RPMI7951 (cell line): ENCODE measurements around the gene MTMR4. TPM values are rescaled to one million over a fixed set of nuclear protein-coding genes. Genes with fewer than 3 reads are reported as not detected.
"Not testable (repeated sequence)": the region's sequence is repeated elsewhere in the genome, so short reads cannot be mapped to it uniquely, and the experiment has no call there.

ENCODE experiments used
- DNase-seq: peaks from one replicate; pipeline ENCODE4 v3.0.0-alpha.2; 2012; ENCODE audit warnings: low read depth
- total RNA-seq: library from RNA; depleted of rRNA; stranded (reverse); fragments of >200 nt; shearing (Covaris generic); gene quantifications from 2 replicates; pipeline ENCODE4 v1.2.3, GENCODE V29; 2014; rRNA removed

The MTMR4 gene
- total RNA-seq, 1 experiment from 2014 or later = 32.8 TPM

DNA sequence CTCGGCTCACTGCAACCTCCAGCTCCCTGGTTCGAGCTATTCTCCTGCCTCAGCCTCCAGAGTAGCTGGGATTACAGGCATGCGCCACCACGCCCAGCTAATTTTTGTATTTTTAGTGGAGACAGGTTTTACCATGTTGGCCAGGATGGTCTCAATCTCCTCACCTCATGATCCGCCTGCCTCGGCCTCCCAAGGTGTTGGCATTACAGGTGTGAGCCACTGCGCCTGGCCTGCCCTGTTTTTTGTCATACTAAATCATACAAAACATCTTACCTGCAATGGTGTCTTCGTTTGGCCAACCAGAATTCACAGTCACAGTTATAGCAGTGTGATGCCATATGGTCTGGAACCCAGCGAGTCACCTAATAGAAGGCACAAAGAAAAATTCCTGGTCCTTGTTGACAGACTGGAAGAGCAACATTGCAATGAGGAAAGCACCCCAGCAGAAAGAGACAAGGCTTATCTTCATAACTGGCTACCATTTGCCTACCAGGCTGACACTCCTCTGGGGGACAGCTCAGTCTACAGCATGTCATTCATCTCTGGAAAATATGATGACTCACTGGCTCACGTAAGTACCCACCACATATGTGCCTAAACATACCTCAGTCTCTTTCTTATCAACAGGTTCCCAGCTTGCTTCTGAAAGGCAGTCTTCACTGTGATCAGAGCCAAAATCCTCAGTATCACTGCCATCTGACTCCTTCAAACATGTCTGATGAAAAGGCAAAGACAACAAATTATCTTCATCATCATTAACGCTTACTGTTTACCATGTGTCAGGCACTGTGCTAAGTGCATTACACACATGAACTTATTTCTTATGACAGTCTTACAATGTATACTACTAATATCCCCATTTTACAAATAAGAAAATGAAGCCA, 22.0 kb downstream of the MTMR4 start:
- DNase-seq = no peak

DNA sequence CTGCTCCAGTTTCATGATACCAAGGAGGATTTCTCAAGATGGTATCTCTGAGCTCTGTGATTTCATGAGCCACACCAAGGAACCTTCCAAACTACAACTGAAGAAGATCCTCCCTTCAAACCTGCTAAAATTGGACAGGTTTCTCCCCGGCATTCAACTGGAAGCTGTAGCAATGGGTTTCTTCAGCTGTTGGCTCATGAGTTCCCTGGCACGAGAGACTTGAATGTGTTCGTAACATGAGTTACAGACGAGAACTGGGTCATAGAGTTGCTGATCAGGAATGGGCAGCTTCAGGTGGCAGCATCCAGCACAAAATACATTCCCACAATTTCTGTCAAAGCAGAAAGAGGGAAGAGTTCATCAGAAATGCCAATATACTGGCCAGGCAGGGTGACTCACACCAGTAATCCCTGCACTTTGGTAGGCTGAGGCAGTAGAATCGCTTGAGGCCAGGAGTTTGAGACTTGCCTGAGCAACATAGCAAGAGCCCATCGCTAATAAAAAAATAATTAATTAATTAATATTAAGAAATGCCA, 22.9 kb downstream of the MTMR4 start:
- DNase-seq = no peak

DNA sequence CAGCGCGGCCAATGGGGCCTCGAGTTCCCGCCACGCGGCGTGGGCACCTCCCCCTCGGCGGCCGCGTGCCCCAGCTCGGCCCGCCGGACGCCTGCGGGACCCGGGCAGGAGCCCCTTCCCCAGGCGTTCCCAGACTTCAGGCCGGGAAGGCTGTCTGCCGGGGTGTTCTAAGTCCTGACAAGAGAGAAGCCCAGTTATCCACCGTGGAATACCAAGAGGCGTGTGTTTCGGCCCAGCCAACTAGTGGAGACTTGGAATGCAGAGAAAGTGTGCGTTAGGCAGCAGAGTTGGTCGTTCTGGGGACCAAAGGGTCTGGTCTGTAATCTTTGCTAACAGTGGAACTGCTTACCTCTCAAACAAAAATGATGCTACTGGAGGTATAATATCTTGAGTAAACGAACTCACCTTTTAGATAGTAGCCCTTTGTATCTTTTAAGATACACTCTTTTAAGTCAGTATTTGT, 26.0 kb downstream of the MTMR4 start:
- no peak for DNase-seq

DNA sequence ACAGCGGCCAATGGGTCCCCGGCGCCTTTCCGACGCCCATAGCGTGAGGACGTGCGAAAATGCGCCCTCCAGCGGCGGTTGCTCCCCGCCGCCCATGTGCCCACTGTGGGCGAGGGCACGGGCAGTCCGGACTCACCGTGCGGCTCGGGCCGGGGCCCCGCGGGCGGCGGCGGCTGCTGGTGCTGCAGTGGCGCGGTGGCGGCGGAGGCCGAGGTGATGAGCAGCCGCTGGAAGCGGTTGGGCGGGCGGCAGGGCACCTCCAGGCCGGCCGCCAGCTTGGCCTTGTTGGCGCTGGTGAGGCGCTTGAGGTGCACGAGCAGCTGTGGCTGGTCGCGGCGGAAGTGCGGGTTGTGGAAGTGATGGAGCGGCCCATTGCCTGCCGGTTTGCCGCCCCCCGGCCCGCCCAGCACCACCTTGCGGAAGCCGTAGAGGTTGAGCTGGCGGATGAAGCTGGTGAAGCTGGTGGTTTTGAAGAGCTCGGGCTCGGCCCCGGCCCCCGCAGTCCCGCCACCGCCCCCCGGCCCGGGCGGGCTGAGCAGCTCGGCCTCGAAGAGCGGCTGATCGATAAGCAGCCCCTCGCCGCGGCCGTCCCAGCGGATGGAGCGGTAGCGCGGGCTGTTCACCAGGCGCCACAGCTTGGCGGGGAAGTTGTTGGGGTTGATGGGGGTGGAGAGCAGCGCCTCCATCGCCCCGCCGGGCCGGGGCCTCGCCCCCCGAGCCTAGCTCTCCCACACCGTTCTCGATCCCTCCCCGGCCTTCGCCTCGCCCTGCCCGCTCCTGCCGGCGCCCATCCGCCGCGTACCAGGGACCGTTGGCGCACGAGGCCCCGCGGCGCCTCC, 26.6 kb downstream of the MTMR4 start, which contains the start of gene HSF5:
TSS of gene HSF5 (minus strand) at position 820 of the 839 bp plus-strand sequence. CDS start at position 686, 134 bp downstream.
- no peak for DNase-seq

DNA sequence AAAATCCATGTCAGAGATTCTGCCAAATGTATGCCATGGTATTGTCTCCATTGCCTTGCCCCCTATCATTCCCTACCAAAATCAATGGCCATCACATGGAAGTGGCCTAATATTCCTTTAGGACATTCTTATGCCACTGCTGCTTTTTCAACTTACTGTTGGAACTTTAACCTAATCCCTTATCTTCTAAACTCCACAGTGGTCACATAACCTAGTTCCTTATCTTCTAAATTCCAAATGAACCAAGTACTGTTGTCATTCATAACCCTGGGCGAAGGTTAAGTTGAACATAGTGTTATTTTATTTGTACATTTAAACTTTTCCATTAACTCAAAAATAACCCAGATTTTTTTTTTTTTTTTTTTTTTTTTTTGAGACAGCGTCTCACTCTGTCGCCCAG, 29.8 kb downstream of the MTMR4 start:
- no peak for DNase-seq

DNA sequence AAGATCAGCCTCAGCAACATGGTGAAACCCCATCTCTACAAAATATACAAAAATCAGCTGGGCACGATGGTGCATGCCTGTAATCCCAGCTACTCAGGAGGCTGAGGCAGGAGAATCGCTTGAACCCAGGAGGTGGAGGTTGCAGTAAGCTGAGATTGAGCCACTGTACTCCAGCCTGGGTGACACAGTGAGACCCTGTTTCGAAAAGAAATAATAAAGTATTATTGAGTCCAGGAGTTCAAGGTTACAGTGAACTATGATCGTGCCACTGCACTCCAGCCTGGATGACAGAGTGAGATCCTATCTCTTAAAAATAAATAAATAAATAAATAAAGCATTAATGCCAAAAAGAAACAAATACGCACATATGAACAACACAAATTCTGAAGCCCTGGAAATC, 32.6 kb downstream of the MTMR4 start:
- not testable (repeated sequence) for DNase-seq

DNA sequence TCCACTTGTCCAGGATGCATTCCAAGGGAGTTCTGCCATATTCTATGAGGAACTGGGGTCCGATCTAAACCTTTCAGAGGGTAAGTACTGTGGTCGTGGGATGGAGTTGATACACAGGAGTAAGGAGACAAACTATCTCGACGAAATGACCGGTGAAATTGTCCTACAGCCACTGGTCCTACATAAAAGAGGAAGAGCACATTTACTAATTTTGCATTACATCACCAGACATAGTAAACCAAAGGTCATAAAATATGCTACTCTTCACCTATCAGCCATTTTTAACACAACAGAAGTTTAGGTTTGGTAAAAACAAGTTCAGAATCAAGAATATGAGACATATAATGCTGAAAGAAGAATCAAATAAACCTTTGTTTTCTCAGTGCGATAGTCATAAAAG, 34.3 kb downstream of the MTMR4 start:
- DNase-seq = no peak

DNA sequence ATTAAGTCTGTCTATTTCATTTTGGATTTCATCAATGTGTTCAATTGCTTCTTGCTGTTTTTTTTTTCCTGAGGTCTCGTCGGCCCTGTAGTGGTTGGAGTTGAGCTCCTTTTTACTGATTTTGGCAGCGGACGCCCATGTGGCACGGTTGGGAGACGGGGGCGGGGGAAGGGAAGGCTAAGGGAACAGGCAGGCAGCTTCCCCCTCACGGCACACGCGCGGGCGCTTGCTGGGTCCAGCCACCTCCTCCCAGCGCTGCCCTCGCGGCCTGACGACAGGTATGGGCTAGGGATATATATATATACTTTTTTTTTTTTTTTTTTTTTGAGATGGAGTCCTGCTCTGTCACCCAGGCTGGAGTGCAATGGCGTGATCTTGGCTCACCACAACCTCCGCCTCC, 37.6 kb downstream of the MTMR4 start:
- no peak for DNase-seq

DNA sequence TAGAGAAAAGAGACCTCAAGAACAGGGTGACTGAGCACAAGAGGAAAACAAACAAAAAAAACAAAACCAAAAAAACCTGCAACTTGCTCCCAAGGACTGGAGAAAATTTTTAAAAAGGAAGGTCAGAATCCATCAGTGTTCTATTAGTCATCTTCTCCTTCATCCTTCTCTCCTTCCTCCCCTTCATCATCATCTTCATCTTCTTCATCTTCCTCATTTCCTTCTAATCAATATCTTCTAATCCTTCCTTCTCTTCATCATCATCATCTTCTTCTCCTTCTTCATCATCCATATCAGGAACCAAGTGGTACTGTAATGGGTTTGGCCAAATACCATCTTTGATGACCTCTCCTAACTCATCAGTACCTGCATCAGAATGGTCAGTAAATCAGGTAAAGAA, 38.5 kb downstream of the MTMR4 start:
- DNase-seq = no peak

DNA sequence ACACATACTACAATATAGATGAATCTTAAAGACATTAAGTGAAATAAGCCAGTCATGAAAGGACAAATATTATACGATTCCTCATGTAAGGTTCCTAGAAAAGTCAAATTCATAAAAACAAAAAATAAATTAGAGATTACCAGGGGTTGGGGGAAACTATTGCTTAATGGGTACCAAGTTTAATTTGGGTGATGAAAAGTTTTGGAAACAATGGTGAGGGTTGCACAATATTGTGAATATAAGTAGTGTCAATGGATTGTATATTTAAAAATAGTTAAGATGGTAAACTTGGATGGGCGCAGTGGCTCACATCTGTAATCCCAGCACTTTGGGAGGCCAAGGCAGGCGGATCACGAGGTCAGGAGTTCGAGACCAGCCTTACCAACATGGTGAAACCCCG, 44.1 kb downstream of the MTMR4 start:
- no peak for DNase-seq

DNA sequence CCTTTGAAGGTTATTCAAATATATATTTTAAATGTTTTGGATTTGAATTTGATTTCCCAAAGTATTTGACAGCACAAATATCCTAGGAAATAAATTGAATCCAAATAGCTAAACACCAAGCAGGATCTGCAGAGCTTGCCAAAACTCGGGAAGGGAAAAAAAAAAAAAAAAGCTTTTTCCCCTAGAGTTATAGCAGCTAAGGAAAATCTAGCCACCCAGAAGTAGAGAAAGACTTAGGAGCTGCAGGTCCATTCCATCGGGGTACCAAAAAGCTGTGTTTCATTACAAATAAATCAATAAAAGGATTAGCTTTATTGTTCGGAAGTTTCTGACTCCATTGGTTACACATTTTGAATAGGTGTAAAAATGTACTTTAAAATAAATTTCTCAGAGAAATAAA, 45.5 kb downstream of the MTMR4 start:
- no peak for DNase-seq

DNA sequence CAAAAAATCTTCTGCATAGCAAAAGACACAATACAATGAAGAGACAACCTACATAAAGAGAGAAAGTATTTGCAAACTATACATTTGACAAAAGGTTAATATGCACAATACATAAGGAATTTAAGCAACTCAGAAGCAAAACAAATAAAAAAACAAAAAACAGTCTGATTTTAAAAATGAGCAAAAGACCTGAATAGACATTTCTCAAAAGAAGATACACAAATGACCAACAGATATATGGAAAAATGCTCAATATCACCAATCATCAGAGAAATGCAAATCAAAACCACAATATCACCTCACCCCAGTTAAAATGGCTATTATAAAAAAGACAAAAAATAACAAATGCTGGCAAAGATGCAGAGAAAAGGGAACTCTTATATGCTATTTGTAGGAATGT, 58.9 kb downstream of the MTMR4 start:
- DNase-seq = no peak

DNA sequence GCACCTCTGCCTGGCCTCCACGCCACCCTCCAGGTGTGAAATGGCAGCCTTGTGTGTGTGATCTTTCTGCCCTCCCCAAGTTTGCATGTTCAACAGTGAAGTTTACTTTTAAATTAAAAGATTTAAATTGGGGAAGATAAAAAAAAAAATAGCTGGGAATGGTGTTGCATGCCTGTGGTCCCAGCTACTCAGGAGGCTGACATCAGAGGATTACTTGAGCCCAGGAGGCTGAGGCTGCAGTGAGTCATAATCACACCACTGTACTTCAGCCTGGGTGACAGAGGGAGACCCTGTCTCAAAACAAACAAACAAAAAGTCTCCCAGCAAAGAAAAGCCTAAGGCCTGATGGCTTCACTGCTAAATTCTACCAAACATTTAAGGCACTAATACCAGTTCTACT, 61.7 kb downstream of the MTMR4 start:
- peak; percentile 3 for DNase-seq

DNA sequence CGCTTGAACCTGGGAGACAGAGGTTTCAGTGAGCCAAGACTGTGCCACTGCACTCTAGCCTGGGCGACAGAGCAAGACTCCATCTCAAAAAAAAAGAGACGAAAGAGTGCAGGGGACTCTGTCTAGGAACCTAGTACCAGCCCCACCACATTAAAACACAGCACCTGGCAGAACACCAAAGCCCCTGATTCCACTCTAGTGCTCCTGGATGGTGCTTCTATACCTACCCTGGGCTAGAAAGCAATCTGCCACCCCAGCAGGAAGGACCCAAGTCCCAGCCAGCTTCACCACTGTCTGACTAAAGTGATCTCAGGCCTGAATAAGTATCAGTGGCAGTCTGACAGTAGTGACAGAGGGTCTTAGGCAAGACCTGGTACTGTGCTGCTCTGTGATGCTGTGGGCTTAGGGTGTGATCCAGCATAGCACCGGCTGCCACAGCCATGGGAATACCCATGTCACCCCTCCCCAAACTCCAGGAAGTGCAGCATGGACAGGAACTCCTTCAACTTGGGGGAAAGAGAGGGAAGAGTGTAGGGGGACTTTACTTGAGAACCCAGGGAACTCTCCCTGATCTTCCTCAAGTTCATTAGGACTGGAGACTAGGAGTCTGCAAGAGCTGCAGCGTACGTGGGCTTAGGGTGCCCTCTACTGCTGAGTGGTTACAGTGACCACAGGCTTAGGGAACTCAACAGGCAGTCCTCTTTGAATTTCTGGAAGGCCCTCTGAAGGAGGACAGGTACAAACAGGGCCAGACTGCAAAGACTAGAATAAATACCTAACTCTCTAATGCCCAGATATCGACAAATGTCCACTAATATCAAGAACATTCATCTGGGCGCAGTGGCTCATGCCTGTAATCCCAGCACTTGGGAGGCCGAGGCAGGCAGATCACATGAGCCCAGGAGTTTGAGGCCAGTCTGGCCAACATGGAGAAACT, 67.1 kb downstream of the MTMR4 start:
- DNase-seq = peak; percentile 70

DNA sequence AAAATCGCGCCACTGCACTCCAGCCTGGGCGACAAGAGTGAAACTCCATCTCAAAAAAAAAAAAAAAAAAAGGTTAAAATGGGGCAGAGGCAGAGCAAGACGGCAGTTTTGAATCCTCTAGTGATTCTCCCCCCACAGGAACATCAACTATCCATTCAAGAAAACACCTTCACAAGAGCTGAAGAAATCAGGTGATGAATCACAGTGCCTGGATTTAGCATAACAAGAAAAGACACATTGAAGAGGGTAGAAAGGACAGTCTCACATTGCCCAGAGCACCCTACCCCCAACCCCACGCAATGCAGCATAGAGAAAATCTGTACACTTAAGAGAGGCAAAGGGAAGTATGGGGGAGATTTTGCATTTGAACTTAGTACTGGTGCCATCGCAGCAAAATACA, 68.4 kb downstream of the MTMR4 start:
- DNase-seq = no peak

Other genes with a start within 250 kb of the MTMR4 start
- 0.12 TPM in 1 of 2 replicates, not detected in the other for gene MPO, start 233.7 kb downstream of the MTMR4 start, total RNA-seq
- gene TSPOAP1, start 185.8 kb downstream of the MTMR4 start, total RNA-seq = 0.68 and 0.84 TPM in 2 replicates
- gene SUPT4H1, start 162.4 kb downstream of the MTMR4 start, total RNA-seq = 61.0 and 61.4 TPM in 2 replicates
- gene RNF43, start 97.1 kb downstream of the MTMR4 start, total RNA-seq = 0.12 TPM in 1 of 2 replicates, not detected in the other
- not detected in 2 replicates for gene HSF5, start 26.2 kb downstream of the MTMR4 start, total RNA-seq
- gene TEX14, start 177.4 kb upstream of the MTMR4 start, total RNA-seq = not detected in 2 replicates
- gene RAD51C, start 178.0 kb upstream of the MTMR4 start, total RNA-seq = 51.7 and 53.3 TPM in 2 replicates
- gene PPM1E, start 241.2 kb upstream of the MTMR4 start, total RNA-seq = 0.20 and 0.24 TPM in 2 replicates